Measurements from ENCODE around the gene SRF.

The SRF gene

DNA sequence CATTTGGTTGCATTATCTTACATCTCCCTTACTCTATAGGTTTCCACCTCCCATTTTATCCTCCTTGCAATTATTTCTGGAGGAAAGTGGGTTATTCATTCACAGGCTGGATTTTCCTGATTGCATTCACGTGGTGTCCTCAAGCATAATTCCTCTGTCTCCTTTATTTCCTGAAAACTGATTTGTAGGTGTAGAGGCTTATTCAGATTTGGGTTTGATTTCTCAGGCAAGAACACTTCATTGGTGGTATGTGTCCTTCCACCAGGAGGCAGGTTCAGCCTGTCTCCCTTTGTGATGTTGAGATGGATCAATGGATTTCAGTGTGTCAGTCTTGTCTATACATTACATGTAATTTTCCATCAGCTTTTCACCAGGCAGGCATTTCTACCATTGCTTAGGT lies 40.9 kb downstream of the SRF start:
- no peak for DNase-seq

- no peak for DNase-seq
Measured at GRCh38 chr6:43213431-43213830, 42.4 kb downstream of the SRF start.

GRCh38 chr6:43215066-43215465 lies 44.0 kb downstream of the SRF start:
- DNase-seq = no peak

DNA sequence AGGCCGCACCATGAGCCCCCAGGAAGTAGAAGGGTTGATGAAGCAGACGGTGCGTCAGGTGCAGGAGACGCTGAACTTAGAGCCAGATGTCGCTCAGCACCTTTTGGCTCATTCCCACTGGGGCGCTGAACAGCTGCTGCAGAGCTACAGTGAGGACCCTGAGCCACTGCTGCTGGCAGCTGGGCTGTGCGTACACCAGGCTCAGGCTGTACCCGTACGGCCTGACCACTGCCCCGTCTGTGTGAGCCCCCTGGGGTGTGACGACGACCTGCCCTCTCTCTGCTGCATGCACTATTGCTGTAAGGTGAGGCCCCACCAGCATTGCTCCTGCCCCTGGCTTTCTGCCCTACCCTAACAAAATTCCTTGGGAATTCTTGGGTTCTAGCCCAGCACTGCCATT lies 45.1 kb downstream of the SRF start:
- no peak for DNase-seq

GRCh38 chr6:43217351-43217750 lies 46.3 kb downstream of the SRF start:
- DNase-seq = no peak

GRCh38 chr6:43219119-43219518 lies 48.0 kb downstream of the SRF start:
- peak in 2 of 56 donors; percentile 13 to 20 for DNase-seq

GRCh38 chr6:43219814-43220213 lies 48.7 kb downstream of the SRF start:
- no peak for DNase-seq

GRCh38 chr6:43220439-43220951 lies 49.4 kb downstream of the SRF start:
- DNase-seq = no peak

DNA sequence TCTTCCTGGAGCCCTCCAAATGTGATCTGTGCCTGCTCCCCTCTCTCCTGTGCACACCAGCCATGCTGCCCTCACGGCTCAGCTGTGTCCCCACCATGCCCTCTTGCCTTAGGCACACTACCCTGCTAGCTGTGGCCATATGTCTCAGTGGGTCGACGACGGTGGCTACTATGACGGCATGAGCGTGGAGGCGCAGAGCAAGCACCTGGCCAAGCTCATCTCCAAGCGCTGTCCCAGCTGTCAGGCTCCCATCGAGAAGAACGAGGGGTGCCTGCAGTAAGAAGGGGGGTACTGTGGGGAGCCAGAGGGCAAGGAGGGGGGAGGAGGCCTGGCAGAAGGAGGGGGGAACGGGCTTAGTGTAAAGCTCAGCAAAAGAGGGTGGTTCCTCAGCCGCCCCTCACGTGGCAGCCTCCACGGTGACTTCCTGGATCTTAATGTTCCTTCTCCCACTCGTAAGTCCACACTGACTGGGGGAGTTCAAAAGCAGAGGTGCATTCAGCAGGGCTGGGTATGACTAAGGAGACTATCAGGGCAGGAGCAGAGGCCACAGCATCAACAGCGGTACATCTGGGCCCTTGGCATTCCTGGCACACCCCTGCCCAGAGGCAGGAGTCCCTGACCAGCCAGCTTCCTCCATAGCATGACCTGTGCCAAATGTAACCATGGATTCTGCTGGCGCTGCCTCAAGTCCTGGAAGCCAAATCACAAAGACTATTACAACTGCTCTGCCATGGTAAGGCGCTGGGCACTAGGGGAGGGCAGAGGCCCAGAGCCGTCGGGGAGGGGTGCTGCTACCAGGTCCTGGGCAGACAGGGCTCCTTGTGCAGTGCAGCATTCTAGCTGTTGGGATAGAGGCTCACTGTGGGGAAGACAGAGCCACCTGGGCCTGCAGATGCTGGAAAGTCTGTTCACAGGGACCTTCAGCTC lies 50.2 kb downstream of the SRF start:
- DNase-seq = peak in 18 of 56 donors; percentile 6 to 46 (median 26)

- DNase-seq = no peak
Measured at GRCh38 chr6:43222418-43223059, 51.5 kb downstream of the SRF start.

- no peak for DNase-seq
Measured at GRCh38 chr6:43223175-43223574, 52.1 kb downstream of the SRF start.

DNA sequence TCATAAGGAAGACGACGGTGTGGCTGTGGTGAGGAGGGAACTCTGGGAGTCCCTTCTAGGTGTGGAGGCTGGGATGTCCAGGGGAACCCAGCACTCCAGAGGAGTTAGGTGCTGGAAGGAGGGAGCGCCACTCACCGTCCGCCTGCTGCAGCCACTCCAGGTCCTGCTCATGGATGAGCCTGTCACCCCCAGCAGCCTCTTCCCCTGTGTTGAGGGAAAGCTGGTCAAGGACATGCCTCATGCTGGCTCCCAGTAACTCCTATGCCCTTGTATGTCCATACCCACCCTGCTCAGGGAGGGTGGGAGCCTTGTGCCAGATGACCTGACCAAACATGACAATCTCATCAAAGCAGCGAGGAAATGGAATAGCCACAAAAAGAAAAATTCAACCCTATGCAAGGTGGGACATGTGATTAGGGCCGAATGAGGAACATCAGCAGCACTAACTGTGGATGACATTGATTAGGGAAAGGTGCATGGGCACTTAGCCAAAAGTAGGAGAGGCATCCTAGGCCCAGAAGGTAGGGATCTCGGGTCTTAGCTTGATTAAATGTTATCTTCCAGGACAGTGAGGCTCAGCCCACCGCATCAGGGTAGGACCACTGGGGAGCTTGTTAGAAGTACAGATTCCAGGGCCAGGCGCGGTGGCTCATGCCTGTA lies 55.3 kb downstream of the SRF start:
- DNase-seq = no peak

DNA sequence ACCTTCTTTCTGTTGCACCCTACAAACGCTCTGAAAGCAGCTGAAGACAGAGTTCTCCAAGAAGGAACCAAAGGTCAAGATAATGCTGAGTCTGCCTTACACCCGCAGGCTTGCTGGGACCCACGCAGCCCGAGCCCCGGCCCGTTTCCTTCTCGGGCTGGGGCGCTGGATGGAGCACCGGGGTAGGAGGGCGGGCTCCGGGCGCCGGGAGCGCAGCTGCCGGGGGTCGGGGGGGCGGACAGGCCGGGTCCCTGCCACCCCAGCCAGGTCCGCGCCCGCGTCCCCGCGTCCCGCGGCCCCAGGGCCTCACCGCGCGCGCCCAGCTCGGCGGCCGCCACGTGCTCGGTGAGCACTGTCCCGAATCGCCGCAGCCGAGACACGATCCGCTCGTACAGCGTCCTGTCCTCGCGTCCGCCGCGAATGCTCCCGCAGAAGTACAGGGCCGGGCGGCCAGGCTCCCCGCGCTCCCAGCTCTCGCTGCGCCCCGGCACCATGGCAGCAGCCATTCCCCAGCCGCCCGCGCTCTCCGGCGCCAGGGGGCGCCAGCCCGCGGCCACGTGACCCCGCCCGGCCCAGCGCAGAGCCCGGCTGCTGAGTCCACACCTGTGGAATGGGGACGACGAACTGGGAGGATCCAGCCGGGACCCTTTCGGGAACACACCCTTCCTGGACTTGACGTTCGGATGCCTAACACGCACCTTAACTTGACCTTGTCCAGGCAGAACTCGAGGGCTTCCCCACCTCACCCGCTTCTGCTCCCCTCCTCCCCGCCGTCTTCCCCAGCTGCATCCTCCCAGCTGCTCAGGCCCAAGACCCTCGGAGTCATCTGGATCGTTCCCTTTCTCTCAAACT lies 58.1 kb downstream of the SRF start, which contains the start of gene DNPH1:
DNPH1 (minus strand) TSS at position 531 of the 852 bp plus-strand sequence; CDS start at position 506, 25 bp downstream.
- peak in 51 of 56 donors; percentile 9 to 85 (median 60) for DNase-seq

GRCh38 chr6:43229803-43230620 lies 58.9 kb downstream of the SRF start:
- DNase-seq = no peak

- DNase-seq = no peak
Measured at GRCh38 chr6:43231053-43231452, 60.0 kb downstream of the SRF start.

Measured in amygdala (tissue), 56 donors.